Parathyroid adenoma (tissue), 2 donors: Measurements from ENCODE around the gene SLC52A1.
"Not testable (repeated sequence)": the region's sequence is repeated elsewhere in the genome, so short reads cannot be mapped to it uniquely, and the experiment has no call there.

Experiments used
- H2AFZ ChIP-seq: fragments of 300-600 bp; sonication (generic); one replicate; pipeline ENCODE4 v1.7.0; 2017; ENCODE audit warnings: antibody characterized with exemption, mild to moderate bottlenecking
- H3K27ac ChIP-seq: fragments of 300-600 bp; sonication (generic); one replicate; pipeline ENCODE4 v1.7.0; 2017
- H3K27me3 ChIP-seq: fragments of 300-600 bp; sonication (generic); one replicate; pipeline ENCODE4 v1.7.0; 2017; ENCODE audit warnings: low read length; ENCODE audit not compliant: control insufficient read depth, insufficient read depth
- H3K36me3 ChIP-seq: fragments of 300-600 bp; sonication (generic); one replicate; pipeline ENCODE4 v1.7.0; 2017; ENCODE audit warnings: low read length; ENCODE audit not compliant: control insufficient read depth, insufficient read depth
- H3K4me1 ChIP-seq: fragments of 300-600 bp; sonication (generic); one replicate; pipeline ENCODE4 v1.7.0; 2017; ENCODE audit warnings: control low read depth
- H3K4me2 ChIP-seq: fragments of 300-600 bp; sonication (generic); one replicate; pipeline ENCODE4 v1.7.0; 2017; ENCODE audit warnings: low read length
- H3K4me3 ChIP-seq: fragments of 300-600 bp; sonication (generic); one replicate; pipeline ENCODE4 v1.7.0; 2017; ENCODE audit warnings: low read depth, low read length
- H3K79me2 ChIP-seq: fragments of 300-600 bp; sonication (generic); one replicate; pipeline ENCODE4 v1.7.0; 2017; ENCODE audit warnings: control low read depth
- H3K9ac ChIP-seq: fragments of 300-600 bp; sonication (generic); one replicate; pipeline ENCODE4 v1.7.0; 2017; ENCODE audit warnings: mild to moderate bottlenecking
- H3K9me3 ChIP-seq: fragments of 300-600 bp; sonication (generic); one replicate; pipeline ENCODE4 v1.7.0; 2017; ENCODE audit warnings: low read length; ENCODE audit not compliant: control insufficient read depth
- TF ChIP-seq, protein P1 (sequence below): fragments of 300-600 bp; sonication (generic); IDR thresholded peaks from one replicate; pipeline ENCODE4 v1.7.0; 2017; ENCODE audit warnings: antibody characterized with exemption, mild to moderate bottlenecking
- donor health status: primary hyperparathyroidism.

Gene SLC52A1

DNA sequence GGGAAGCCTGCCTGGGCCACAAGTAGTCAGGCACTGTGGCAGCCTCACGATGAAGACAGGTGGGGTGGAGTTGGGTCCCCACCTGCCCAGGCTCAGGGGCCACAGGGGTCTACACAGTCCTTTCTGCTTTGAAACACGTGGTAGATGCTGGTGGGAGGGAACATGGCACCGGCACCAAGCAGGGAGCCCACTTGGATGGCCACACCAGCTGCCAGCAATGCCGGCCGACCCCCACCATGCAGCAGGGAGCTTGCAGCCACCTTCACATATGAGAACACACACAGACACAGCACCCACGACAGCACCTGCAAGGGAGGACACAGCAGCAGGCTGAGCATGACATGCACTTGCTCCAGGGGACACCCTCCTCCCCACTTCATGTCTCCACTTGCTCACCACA is 2.4 kb downstream of the SLC52A1 start:
- TF ChIP-seq, protein P1, sequence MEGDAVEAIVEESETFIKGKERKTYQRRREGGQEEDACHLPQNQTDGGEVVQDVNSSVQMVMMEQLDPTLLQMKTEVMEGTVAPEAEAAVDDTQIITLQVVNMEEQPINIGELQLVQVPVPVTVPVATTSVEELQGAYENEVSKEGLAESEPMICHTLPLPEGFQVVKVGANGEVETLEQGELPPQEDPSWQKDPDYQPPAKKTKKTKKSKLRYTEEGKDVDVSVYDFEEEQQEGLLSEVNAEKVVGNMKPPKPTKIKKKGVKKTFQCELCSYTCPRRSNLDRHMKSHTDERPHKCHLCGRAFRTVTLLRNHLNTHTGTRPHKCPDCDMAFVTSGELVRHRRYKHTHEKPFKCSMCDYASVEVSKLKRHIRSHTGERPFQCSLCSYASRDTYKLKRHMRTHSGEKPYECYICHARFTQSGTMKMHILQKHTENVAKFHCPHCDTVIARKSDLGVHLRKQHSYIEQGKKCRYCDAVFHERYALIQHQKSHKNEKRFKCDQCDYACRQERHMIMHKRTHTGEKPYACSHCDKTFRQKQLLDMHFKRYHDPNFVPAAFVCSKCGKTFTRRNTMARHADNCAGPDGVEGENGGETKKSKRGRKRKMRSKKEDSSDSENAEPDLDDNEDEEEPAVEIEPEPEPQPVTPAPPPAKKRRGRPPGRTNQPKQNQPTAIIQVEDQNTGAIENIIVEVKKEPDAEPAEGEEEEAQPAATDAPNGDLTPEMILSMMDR, result no peak
- Histone ChIP-seq H3K4me3 (no peak overlapping the region), H3K27ac (no peak overlapping the region), H2AFZ (no peak overlapping the region), H3K4me2 (no peak overlapping the region), H3K9me3 (no peaks in the 10 kb centered on the region), H3K4me1 (no peaks in the 10 kb centered on the region), H3K79me2 (no peaks in the 10 kb centered on the region), H3K36me3 (no peaks in the 10 kb centered on the region), H3K9ac (no peak overlapping the region), H3K27me3 (no peaks in the 10 kb centered on the region)

DNA sequence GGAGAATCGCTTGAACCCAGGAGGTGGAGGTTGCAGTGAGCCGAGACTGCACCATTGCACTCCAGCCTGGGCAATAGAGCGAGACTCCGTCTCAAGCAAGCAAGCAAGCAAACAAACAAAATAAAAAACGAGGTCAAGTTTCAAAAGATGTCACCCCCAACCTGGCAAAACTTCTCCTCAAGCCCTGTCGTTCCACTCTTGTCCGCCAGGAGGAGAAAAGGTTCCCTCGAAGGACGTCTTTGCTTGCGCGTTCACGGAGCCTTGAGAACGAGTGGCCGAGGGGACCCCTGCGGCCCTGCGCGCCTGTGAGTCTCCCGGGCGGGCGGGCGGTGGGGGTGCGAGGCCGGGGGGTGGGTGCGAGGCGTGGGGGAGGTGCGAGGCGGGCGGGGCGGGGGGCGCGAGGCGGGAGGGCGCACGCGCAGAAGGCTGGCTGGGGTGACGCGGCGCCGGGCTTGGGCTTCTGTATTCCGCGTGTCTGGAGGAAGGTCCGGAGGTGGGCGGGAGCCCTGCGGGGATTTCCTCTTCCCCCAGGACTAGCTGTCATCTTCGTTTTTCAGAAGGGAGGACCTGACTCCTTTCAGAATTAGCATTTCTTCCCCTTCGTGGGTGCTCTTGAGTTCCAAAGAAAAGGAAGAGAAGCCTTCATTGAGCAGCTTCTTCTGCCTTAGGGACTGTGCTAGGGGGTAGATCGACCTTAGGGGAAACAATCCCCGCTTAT is 3.7 kb downstream of the SLC52A1 start:
- H3K27me3 ChIP-seq, result no peaks in the 10 kb centered on the region
- H3K27ac ChIP-seq, result no peak overlapping the region
- TF ChIP-seq, protein P1, result peak; percentile 82
- peak overlapping the region; percentile 45 for H3K4me3 ChIP-seq
- H3K79me2 ChIP-seq, result no peaks in the 10 kb centered on the region
- no peaks in the 10 kb centered on the region for H3K36me3 ChIP-seq
- H3K9ac ChIP-seq, result no peak overlapping the region
- H3K4me1 ChIP-seq, result no peaks in the 10 kb centered on the region
- peak overlapping the region; percentile 90 for H2AFZ ChIP-seq
- no peaks in the 10 kb centered on the region for H3K9me3 ChIP-seq
- peak overlapping the region; percentile 75 for H3K4me2 ChIP-seq

DNA sequence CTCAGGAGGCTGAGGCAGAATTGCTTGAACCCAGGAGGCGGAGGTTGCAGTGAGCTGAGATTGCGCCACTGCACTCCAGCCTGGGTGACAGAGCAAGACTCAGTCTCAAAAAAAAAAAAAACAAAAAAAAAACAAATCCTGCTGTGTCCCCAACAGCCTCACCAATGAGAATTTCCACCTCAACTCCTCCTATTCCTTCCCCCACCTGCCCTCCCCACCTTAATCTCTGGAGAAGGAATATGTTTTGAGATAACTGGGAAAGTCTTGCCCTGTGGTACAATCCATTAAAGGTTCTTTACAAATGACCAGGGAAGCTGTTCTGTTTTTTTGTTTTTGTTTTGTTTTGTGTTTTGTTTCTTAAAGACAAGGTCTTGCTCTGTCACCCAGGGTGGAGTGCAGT is 5.1 kb downstream of the SLC52A1 start:
- H3K4me2 ChIP-seq, H3K9ac ChIP-seq, H3K4me1 ChIP-seq, H3K79me2 ChIP-seq, H3K27me3 ChIP-seq, H3K4me3 ChIP-seq, H2AFZ ChIP-seq, H3K9me3 ChIP-seq, H3K27ac ChIP-seq, H3K36me3 ChIP-seq: not testable (repeated sequence)

DNA sequence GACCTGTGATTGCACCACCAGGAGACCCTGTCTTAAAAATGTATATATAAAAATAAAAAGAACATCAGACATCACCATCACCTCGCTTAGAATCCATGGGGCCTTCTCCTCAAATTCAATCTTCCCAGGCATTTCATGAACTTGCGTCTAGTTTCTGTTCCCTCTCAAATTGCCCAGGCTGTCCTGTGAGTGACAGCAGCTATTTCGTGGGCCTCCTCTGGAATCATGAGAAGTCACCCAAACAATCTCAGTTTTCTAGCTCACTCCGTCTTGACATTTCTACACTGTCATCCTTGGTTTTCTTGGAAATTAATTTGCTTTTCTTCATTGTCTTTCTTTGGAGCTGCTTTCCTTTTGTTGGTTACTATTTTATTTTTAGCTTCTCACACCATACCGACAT is 7.3 kb downstream of the SLC52A1 start:
- Histone ChIP-seq H3K36me3 (no peaks in the 10 kb centered on the region), H2AFZ (no peak overlapping the region), H3K9me3 (no peaks in the 10 kb centered on the region), H3K79me2 (no peaks in the 10 kb centered on the region), H3K27me3 (no peaks in the 10 kb centered on the region), H3K4me3 (no peak overlapping the region), H3K4me2 (no peak overlapping the region), H3K27ac (no peak overlapping the region), H3K4me1 (no peaks in the 10 kb centered on the region), H3K9ac (no peak overlapping the region)
- TF ChIP-seq, protein P1, result no peak

DNA sequence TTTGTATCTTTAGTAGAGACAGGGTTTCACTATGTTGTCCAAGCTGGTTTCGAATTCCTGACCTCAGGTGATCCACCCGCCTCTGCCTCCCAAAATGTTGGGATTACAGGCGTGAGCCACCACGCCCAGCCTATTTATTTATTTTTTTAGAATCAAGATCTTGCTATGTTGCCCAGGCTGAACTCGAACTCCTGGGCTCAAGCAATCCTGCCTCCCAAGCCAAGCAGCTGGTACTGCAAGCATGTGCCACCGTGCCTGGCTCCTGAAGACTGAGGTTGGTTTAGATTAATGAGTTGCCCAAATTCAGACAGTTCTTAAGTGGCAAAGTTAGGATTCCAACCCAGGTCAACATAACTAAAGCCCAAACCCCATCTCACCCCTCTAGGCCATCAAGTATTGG is 7.9 kb downstream of the SLC52A1 start:
- H3K4me3 ChIP-seq, result no peak overlapping the region
- H3K9me3 ChIP-seq, result no peaks in the 10 kb centered on the region
- no peak overlapping the region for H3K4me2 ChIP-seq
- no peak overlapping the region for H2AFZ ChIP-seq
- H3K27me3 ChIP-seq, result no peaks in the 10 kb centered on the region
- no peak overlapping the region for H3K27ac ChIP-seq
- TF ChIP-seq, protein P1, result no peak
- H3K79me2 ChIP-seq, result no peaks in the 10 kb centered on the region
- no peaks in the 10 kb centered on the region for H3K36me3 ChIP-seq
- no peaks in the 10 kb centered on the region for H3K4me1 ChIP-seq
- no peak overlapping the region for H3K9ac ChIP-seq
